T-cell (primary cell): ENCODE measurements around the gene TEN1. TPM values are rescaled to one million over a fixed set of nuclear protein-coding genes. Genes with fewer than 3 reads are reported as not detected.

ENCODE experiments used
- ATAC-seq, 4 experiments: fragments of 200-7000 bp in 3 of 4; fragments of 150-1000 bp in 1 of 4; cut with Tn5 transposase; replicated peaks in 1 of 4; 1 replicate in 3 of 4; 2 replicates in 1 of 4; pipeline ENCODE4 v1.10.0; 2021; ENCODE audit warnings: moderate library complexity in 3 of 4, mild to moderate bottlenecking in 2 of 4, moderate number of reproducible peaks in 1 of 4
- CTCF ChIA-PET, 2 donors: fragments of 300-600 bp; sonication (Branson Sonifier 250); formaldehyde crosslinking; loops; one replicate each; lab custom pipeline; 2022; ENCODE audit warnings: antibody characterized with exemption in 2 of 2; lab: Charles Lee
- POLR2A ChIA-PET, 2 donors: fragments of 300-600 bp; sonication (Branson Sonifier 250); formaldehyde crosslinking; loops; one replicate each; lab custom pipeline; 2022; ENCODE audit warnings: antibody characterized with exemption in 2 of 2; lab: Charles Lee
- DNase-seq, 35 experiments: peaks; one replicate each; pipeline versions ENCODE4 v3.0.0 to v3.0.0-alpha.2; 2013 to 2023
- H3K27ac ChIP-seq: one replicate; pipeline ENCODE4 v1.5.1; 2013; ENCODE audit warnings: low read length
- H3K27me3 ChIP-seq, 2 experiments: replicated peaks in 1 of 2; 1 replicate in 1 of 2; 2 replicates in 1 of 2; pipeline versions ENCODE4 v1.6.1 to v1.7.0; 2013; ENCODE audit warnings: low read length in 1 of 2, mixed read lengths in 1 of 2; ENCODE audit not compliant: control insufficient read depth in 2 of 2, insufficient read depth in 2 of 2; ENCODE audit errors: extremely low read depth in 1 of 2
- H3K36me3 ChIP-seq, 2 donors: 1 replicate in 1 of 2; 2 replicates in 1 of 2; pipeline versions ENCODE4 v1.6.1 to v1.7.0; 2013; ENCODE audit warnings: low read length in 1 of 2; ENCODE audit not compliant: control insufficient read depth in 2 of 2, insufficient read depth in 1 of 2; ENCODE audit errors: extremely low read depth in 1 of 2
- H3K4me1 ChIP-seq, 2 experiments: 1 replicate in 1 of 2; 2 replicates in 1 of 2; pipeline versions ENCODE4 v1.6.1 to v1.7.0; 2013; ENCODE audit warnings: low read length in 2 of 2, mixed read lengths in 1 of 2; ENCODE audit not compliant: insufficient read depth in 2 of 2, control insufficient read depth in 1 of 2; ENCODE audit errors: extremely low read depth in 1 of 2
- H3K4me3 ChIP-seq, 2 donors: 1 replicate in 1 of 2; 2 replicates in 1 of 2; pipeline versions ENCODE4 v1.5.1 to v1.7.0; 2013; ENCODE audit warnings: mild to moderate bottlenecking in 2 of 2, low read length in 1 of 2, moderate library complexity in 1 of 2; ENCODE audit not compliant: control insufficient read depth in 1 of 2; ENCODE audit errors: extremely low read depth in 1 of 2
- H3K9me3 ChIP-seq: 2 replicates; pipeline ENCODE4 v1.7.0; 2013
- H3K27ac Mint-ChIP-seq, 2 donors: one replicate each; pipeline ENCODE4 v1.8.0; 2020 to 2021; ENCODE audit warnings: mild to moderate bottlenecking in 2 of 2, mixed read lengths in 2 of 2
- H3K27me3 Mint-ChIP-seq, 2 donors: one replicate each; pipeline ENCODE4 v1.8.0; 2021 to 2022; ENCODE audit warnings: mixed read lengths in 2 of 2
- H3K36me3 Mint-ChIP-seq: one replicate; pipeline ENCODE4 v1.8.0; 2021; ENCODE audit warnings: mixed read lengths
- H3K4me1 Mint-ChIP-seq, 3 donors: one replicate each; pipeline ENCODE4 v1.8.0; 2020 to 2022; ENCODE audit warnings: mixed read lengths in 3 of 3, mild to moderate bottlenecking in 1 of 3
- H3K4me3 Mint-ChIP-seq, 3 donors: one replicate each; pipeline ENCODE4 v1.8.0; 2020 to 2022; ENCODE audit warnings: mild to moderate bottlenecking in 3 of 3, mixed read lengths in 3 of 3, moderate library complexity in 3 of 3
- H3K9me3 Mint-ChIP-seq, 3 donors: one replicate each; pipeline ENCODE4 v1.8.0; 2020 to 2022; ENCODE audit warnings: mixed read lengths in 3 of 3
- WGBS: methylation state at CpG from one replicate; pipeline ENCODE4 v1.1.5; 2013; ENCODE audit warnings: missing lambda C conversion rate; ENCODE audit not compliant: insufficient coverage; 5-methylcytosine and 5-hydroxymethylcytosine counted together
- total RNA-seq, 35 experiments: library from RNA in 6 of 35; stranded (reverse) in 6 of 35; fragments of 120-200 nt in 1 of 35; gene quantifications; one replicate each; pipeline versions ENCODE4 v1.2.1 to v1.2.4 and lab custom pipeline; 2013 to 2026

The TEN1 gene
- total RNA-seq, 5 donors from 2014 or later (not counting 1 experiment from before 2014, with no cell fraction given), result 12.8 to 15.3 (median 14.3) TPM

DNA sequence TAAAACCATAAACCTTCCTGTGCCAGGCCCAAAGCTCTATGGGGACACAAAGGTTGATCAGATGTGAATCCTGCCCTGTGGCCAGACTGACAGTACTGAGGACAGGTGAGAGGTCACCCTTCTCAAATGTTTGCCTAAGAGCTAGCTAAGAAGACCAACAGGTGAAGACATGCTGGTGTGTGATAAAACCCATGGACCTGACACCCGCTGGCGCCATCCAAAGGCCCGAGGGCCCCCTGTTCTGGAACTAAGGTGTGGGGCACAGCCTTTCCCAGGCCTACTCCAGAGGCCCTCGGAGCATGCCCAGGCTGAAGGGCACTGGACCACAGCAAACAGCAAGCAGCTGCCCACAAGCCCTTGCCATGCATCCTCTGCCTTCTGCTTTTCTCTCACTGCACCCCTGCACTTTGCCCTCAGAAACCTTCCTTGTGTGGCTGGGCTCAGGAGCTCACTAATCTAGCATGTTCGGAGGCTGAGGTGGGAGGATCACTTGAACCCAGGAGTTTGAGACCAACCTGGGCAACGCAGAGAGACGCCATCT is 16.4 kb downstream of the TEN1 start:
- Mint-ChIP-seq H3K27ac (no peak overlapping the region), H3K27me3 (no peaks in the 10 kb centered on the region), H3K36me3 (peaks cover 7% of the 10 kb centered on the region), H3K4me3 (no peak overlapping the region), H3K4me1 (peaks cover 13 to 16% (median 14%) of the 10 kb centered on the region in 3 donors), H3K9me3 (no peaks in the 10 kb centered on the region)
- CTCF ChIA-PET, result interaction anchor here in 1 of 2 donors (0.6 kb wide), 1 partner anchor 65 kb away, joined by 3 read pairs; no protein-coding TSS in a partner anchor
- Histone ChIP-seq H3K27ac (no peak overlapping the region), H3K4me1 (peaks cover 6 to 15% of the 10 kb centered on the region in 2 experiments), H3K27me3 (no peaks in the 10 kb centered on the region), H3K4me3 (no peak overlapping the region), H3K36me3 (peaks cover 0 to 6% of the 10 kb centered on the region in 2 donors), H3K9me3 (no peaks in the 10 kb centered on the region)
- ATAC-seq (no peak), DNase-seq (no peak)
- 97% methylated on average over 6 of the region's 7 CpGs for WGBS
- POLR2A ChIA-PET, result interaction anchor here (0.5 kb wide), 2 partner anchors 132 to 600 kb away, joined by 4 to 6 read pairs; no protein-coding TSS in a partner anchor

DNA sequence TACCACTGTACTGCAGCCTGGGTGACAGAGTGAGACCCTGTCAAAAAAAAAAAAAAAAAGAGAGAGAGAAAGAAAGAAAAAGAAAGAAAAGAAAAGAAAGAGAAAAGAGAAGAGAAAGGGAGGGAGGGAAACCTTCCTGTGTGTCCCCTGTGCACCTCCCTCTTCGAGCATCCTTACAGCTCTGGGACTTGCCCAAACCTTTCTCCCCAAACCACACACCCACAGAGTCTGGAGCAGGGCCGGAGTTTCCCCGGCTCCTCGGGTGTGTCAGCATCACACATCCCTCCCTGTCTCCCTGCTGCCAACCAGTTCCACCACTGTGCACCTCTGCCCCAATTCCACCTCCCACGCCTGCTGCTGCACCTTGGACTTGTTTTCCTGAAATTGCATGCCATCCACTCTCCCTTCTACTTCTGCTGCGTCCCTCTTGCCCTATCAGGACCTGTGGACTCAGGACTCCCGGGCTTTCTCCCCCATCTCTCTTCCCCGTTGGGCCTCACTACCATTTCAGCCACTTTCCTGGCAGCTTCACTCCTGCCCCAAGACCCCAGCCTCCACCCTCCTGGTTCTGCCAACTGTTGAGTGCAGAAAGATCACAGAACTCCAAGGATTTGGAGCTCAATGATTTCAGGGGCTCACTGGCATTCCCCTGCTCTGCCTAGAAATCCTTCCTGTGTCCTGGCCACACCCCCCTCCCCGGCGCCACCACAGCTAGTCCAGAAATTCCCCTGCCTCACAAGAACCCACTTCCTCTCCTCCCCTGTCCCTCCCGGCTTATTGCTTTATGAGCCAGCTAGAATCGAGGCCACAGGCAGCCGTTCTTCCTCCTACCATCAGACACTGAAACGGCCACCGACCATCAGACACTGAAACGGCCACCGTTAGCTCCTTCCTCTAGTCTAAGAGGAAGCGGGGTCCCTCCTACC is 17.9 kb downstream of the TEN1 start:
- DNase-seq (peak in 22 of 35 experiments; percentile 16 to 65 (median 23)), ATAC-seq (peak; percentile 35 to 86 (median 50))
- CTCF ChIA-PET, result interaction anchor here (0.5 to 0.9 kb wide), 3 partner anchors 9 to 356 kb away, joined by 3 read pairs; no protein-coding TSS in a partner anchor
- Mint-ChIP-seq H3K27ac (peak overlapping the region; percentile 82 to 83), H3K4me1 (peaks cover 13 to 16% (median 14%) of the 10 kb centered on the region in 3 donors), H3K27me3 (no peaks in the 10 kb centered on the region), H3K9me3 (no peaks in the 10 kb centered on the region), H3K36me3 (peaks cover 3% of the 10 kb centered on the region), H3K4me3 (peak overlapping the region in 2 of 3 donors; percentile 15 to 57)
- Histone ChIP-seq H3K9me3 (no peaks in the 10 kb centered on the region), H3K27me3 (no peaks in the 10 kb centered on the region), H3K27ac (peak overlapping the region; percentile 34), H3K4me3 (no peak overlapping the region), H3K36me3 (peaks cover 0 to 3% of the 10 kb centered on the region in 2 donors), H3K4me1 (peaks cover 6 to 15% of the 10 kb centered on the region in 2 experiments)
- POLR2A ChIA-PET, result interaction anchor here (0.5 to 0.7 kb wide), 2 partner anchors 15 to 130 kb away, joined by 6 to 12 read pairs; no protein-coding TSS in a partner anchor
- WGBS, result 24% methylated on average over 17 of the region's 18 CpGs

DNA sequence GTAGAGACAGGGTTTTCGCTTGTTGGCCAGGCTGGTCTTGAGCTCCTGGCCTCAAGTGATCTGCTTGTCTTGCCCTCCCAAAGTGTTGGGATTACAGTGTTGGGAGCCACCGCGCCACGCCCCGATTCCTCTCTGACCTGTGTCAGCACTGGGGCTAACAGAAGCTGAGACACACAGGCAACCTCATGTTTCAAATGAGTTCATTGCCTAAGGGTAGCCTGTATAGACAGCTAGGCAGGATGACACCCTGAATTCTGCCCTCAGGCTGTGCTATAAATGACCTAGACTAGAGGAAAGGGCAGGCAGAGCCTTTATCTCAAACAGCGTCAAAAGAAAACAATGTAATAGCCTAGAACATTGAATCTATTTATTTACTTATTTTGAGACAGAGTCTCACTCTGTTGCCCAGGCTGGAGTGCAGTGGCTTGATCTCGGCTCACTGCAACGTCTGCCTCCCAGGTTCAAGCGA is 19.3 kb downstream of the TEN1 start:
- H3K4me1 ChIP-seq, result peaks cover 6 to 15% of the 10 kb centered on the region in 2 experiments
- ChIA-PET POLR2A (interaction anchor here in 1 of 2 donors (0.7 kb wide), 1 partner anchor 265 kb away, joined by 4 read pairs; no protein-coding TSS in a partner anchor), CTCF (interaction anchor here (0.6 to 1.3 kb wide), 3 partner anchors 16 to 161 kb away, joined by 4 to 5 read pairs (median 4); no protein-coding TSS in a partner anchor)
- no peaks in the 10 kb centered on the region for H3K27me3 ChIP-seq
- H3K27me3 Mint-ChIP-seq, result no peaks in the 10 kb centered on the region
- H3K4me1 Mint-ChIP-seq, result peaks cover 13 to 16% (median 14%) of the 10 kb centered on the region in 3 donors
- no peaks in the 10 kb centered on the region for H3K9me3 ChIP-seq
- DNase-seq (no peak), ATAC-seq (no peak)
- WGBS, result 98% methylated on average over 6 of the region's 9 CpGs
- no peaks in the 10 kb centered on the region for H3K36me3 Mint-ChIP-seq
- no peak overlapping the region for H3K4me3 ChIP-seq
- H3K27ac ChIP-seq, result no peak overlapping the region
- H3K27ac Mint-ChIP-seq, result no peak overlapping the region
- no peaks in the 10 kb centered on the region for H3K9me3 Mint-ChIP-seq
- H3K4me3 Mint-ChIP-seq, result no peak overlapping the region
- H3K36me3 ChIP-seq, result peaks cover 0 to 1% of the 10 kb centered on the region in 2 donors

DNA sequence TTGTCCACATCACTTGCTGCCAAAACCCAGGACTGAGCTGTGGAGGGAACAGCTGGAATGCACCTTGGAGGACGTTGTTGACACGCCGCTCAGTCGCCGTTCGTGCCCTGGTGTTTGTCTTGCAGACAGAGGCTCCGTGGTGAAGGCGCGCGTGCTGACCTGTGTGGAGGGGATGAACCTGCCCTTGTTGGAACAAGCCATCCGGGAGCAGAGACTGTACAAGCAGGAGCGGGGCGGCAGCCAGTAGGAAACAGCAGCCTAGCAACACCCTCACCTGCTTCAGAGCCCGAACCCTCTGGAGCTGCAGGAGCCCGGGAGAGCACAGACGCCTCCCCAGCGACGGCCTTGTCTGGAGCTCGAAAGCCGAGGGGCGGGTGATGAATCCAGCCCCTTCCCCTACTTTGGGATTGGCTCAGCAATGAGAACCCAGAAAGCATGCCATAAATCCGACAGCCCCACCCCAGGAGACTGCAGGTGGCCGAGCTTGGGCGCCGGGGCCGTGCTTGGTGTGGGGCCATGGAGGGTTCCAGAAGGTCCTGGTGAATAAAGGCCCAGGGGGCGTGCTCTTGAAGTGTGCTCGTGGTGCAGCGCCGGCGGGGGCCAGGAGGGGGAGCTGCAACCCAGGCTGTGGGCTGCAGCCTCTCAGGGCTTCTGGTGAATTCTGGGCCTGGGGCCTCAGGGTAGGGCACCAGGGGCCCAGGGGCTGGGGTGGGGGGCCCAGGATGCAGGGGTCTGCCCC is 21.1 kb downstream of the TEN1 start:
- ATAC-seq (peak; percentile 67 to 69 (median 68)), DNase-seq (peak in 33 of 35 experiments; percentile 19 to 75 (median 48))
- Histone ChIP-seq H3K36me3 (no peaks in the 10 kb centered on the region), H3K4me3 (no peak overlapping the region), H3K27ac (no peak overlapping the region), H3K27me3 (no peaks in the 10 kb centered on the region), H3K9me3 (no peaks in the 10 kb centered on the region), H3K4me1 (peaks cover 6 to 15% of the 10 kb centered on the region in 2 experiments)
- 83% methylated on average over 29 of the region's 31 CpGs for WGBS
- Mint-ChIP-seq H3K27ac (no peak overlapping the region), H3K27me3 (no peaks in the 10 kb centered on the region), H3K4me1 (peaks cover 13 to 16% (median 15%) of the 10 kb centered on the region in 3 donors), H3K36me3 (no peaks in the 10 kb centered on the region), H3K4me3 (no peak overlapping the region), H3K9me3 (no peaks in the 10 kb centered on the region)
- ChIA-PET POLR2A (interaction anchor here in 1 of 2 donors (0.6 kb wide), 1 partner anchor 179 kb away, joined by 3 read pairs; no protein-coding TSS in a partner anchor), CTCF (interaction anchor here (0.5 to 0.6 kb wide), 4 partner anchors 13 to 677 kb away, joined by 3 read pairs; no protein-coding TSS in a partner anchor)

GRCh38 chr17:76000755-76001521 is 21.9 kb downstream of the TEN1 start, which contains the start of gene CDK3:
TSS of gene CDK3 (plus strand) at chr17:76000855. CDS start at chr17:76001426, 571 bp downstream.
- Histone ChIP-seq H3K27ac (no peak within 1 kb of the TSS), H3K36me3 (no peaks in the 10 kb centered on the region), H3K27me3 (no peaks in the 10 kb centered on the region), H3K4me1 (peaks cover 6 to 15% of the 10 kb centered on the region in 2 experiments), H3K4me3 (no peak within 1 kb of the TSS), H3K9me3 (no peaks in the 10 kb centered on the region)
- 91% methylated on average over 21 of the region's 21 CpGs for WGBS
- no peak for ATAC-seq
- no peaks in the 10 kb centered on the region for H3K36me3 Mint-ChIP-seq
- H3K27ac Mint-ChIP-seq, result peak within 1 kb of the TSS in 1 of 2 donors; percentile 44
- H3K4me3 Mint-ChIP-seq, result no peak within 1 kb of the TSS
- no peaks in the 10 kb centered on the region for H3K9me3 Mint-ChIP-seq
- DNase-seq, result no peak
- CTCF ChIA-PET, result interaction anchor here (0.6 to 0.7 kb wide), 4 partner anchors 12 to 223 kb away, joined by 3 read pairs; no protein-coding TSS in a partner anchor
- H3K4me1 Mint-ChIP-seq, result peaks cover 15 to 24% (median 20%) of the 10 kb centered on the region in 3 donors
- H3K27me3 Mint-ChIP-seq, result no peaks in the 10 kb centered on the region
- POLR2A ChIA-PET, result interaction anchor here in 1 of 2 donors (0.6 kb wide), 1 partner anchor 180 kb away, joined by 3 read pairs; no protein-coding TSS in a partner anchor
